Measurements from ENCODE around the gene LMAN1. TPM values are rescaled to one million over a fixed set of nuclear protein-coding genes. Genes with fewer than 3 reads are reported as not detected.

Gene LMAN1
- total RNA-seq, 1 donor from 2014 or later: 123 TPM

GRCh38 chr18:59376351-59376935 is 17.4 kb upstream of the LMAN1 start:
- Histone ChIP-seq H3K4me2 (ENCODE audit: low read length) (no peak overlapping the region), H2AFZ (ENCODE audit: low read depth, low read length) (no peak overlapping the region), H3K4me3 (ENCODE audit: insufficient read depth, low read depth, low read length) (no peak overlapping the region), H3K9me3 (ENCODE audit: insufficient read depth, low read depth, low read length) (no peaks in the 10 kb centered on the region), H4K20me1 (ENCODE audit: insufficient read depth, low read length) (no peaks in the 10 kb centered on the region), H3K9ac (ENCODE audit: low read length) (no peak overlapping the region), H3K27ac (ENCODE audit: low read depth, low read length) (no peak overlapping the region), H3K4me1 (ENCODE audit: insufficient read depth, low read length) (no peaks in the 10 kb centered on the region), H3K27me3 (ENCODE audit: insufficient read depth, low read length) (peaks cover 35% of the 10 kb centered on the region), H3K36me3 (ENCODE audit: insufficient read depth, low read length) (no peaks in the 10 kb centered on the region), H3K79me2 (ENCODE audit: insufficient read depth, low read length) (no peaks in the 10 kb centered on the region)
- H3K4me1 Mint-ChIP-seq (ENCODE audit: low read depth, unreplicated experiment): no peaks in the 10 kb centered on the region
- no peak for DNase-seq (ENCODE audit: low read depth)
- no peak overlapping the region for H3K4me3 Mint-ChIP-seq (ENCODE audit: unreplicated experiment)
- H3K9me3 Mint-ChIP-seq (ENCODE audit: unreplicated experiment): peaks cover 7% of the 10 kb centered on the region
- TF ChIP-seq CTCF (IDR thresholded peaks at IDR 0.05; ENCODE audit: insufficient read depth, low read depth, low read length) (no peak), EZH2 (IDR thresholded peaks at IDR 0.05; ENCODE audit: insufficient read depth, low read length) (no peak)
- H3K27me3 Mint-ChIP-seq (ENCODE audit: low read depth, unreplicated experiment): peaks cover 13% of the 10 kb centered on the region
- no peaks in the 10 kb centered on the region for H3K36me3 Mint-ChIP-seq (ENCODE audit: low read depth, unreplicated experiment)
- FAIRE-seq: no peak
- H3K27ac Mint-ChIP-seq (ENCODE audit: unreplicated experiment): no peak overlapping the region

- FAIRE-seq: no peak
- TF ChIP-seq EZH2 (IDR thresholded peaks at IDR 0.05; ENCODE audit: insufficient read depth, low read length): no peak
- no peak for TF ChIP-seq CTCF (IDR thresholded peaks at IDR 0.05; ENCODE audit: insufficient read depth, low read depth, low read length)
- Histone ChIP-seq H3K4me1 (ENCODE audit: insufficient read depth, low read length) (no peaks in the 10 kb centered on the region), H2AFZ (ENCODE audit: low read depth, low read length) (no peak overlapping the region), H3K79me2 (ENCODE audit: insufficient read depth, low read length) (no peaks in the 10 kb centered on the region), H3K36me3 (ENCODE audit: insufficient read depth, low read length) (no peaks in the 10 kb centered on the region), H3K9ac (ENCODE audit: low read length) (no peak overlapping the region), H3K9me3 (ENCODE audit: insufficient read depth, low read depth, low read length) (no peaks in the 10 kb centered on the region), H3K27ac (ENCODE audit: low read depth, low read length) (no peak overlapping the region), H3K4me3 (ENCODE audit: insufficient read depth, low read depth, low read length) (no peak overlapping the region), H3K4me2 (ENCODE audit: low read length) (no peak overlapping the region), H4K20me1 (ENCODE audit: insufficient read depth, low read length) (no peaks in the 10 kb centered on the region), H3K27me3 (ENCODE audit: insufficient read depth, low read length) (peaks cover 35% of the 10 kb centered on the region)
- Mint-ChIP-seq H3K9me3 (ENCODE audit: unreplicated experiment) (peaks cover 3% of the 10 kb centered on the region), H3K4me1 (ENCODE audit: low read depth, unreplicated experiment) (no peaks in the 10 kb centered on the region), H3K36me3 (ENCODE audit: low read depth, unreplicated experiment) (no peaks in the 10 kb centered on the region), H3K4me3 (ENCODE audit: unreplicated experiment) (no peak overlapping the region), H3K27ac (ENCODE audit: unreplicated experiment) (no peak overlapping the region), H3K27me3 (ENCODE audit: low read depth, unreplicated experiment) (peaks cover 8% of the 10 kb centered on the region)
- DNase-seq (ENCODE audit: low read depth): no peak
Measured at GRCh38 chr18:59374128-59374527, 15.1 kb upstream of the LMAN1 start.

- FAIRE-seq: no peak
- H3K4me1 Mint-ChIP-seq (ENCODE audit: low read depth, unreplicated experiment): no peaks in the 10 kb centered on the region
- Histone ChIP-seq H3K4me1 (ENCODE audit: insufficient read depth, low read length) (no peaks in the 10 kb centered on the region), H3K4me2 (ENCODE audit: low read length) (no peak overlapping the region), H2AFZ (ENCODE audit: low read depth, low read length) (no peak overlapping the region), H3K36me3 (ENCODE audit: insufficient read depth, low read length) (no peaks in the 10 kb centered on the region), H3K9me3 (ENCODE audit: insufficient read depth, low read depth, low read length) (no peaks in the 10 kb centered on the region), H3K79me2 (ENCODE audit: insufficient read depth, low read length) (no peaks in the 10 kb centered on the region), H4K20me1 (ENCODE audit: insufficient read depth, low read length) (no peaks in the 10 kb centered on the region), H3K4me3 (ENCODE audit: insufficient read depth, low read depth, low read length) (no peak overlapping the region), H3K27me3 (ENCODE audit: insufficient read depth, low read length) (peaks cover 26% of the 10 kb centered on the region), H3K9ac (ENCODE audit: low read length) (no peak overlapping the region), H3K27ac (ENCODE audit: low read depth, low read length) (no peak overlapping the region)
- DNase-seq (ENCODE audit: low read depth): no peak
- peaks cover 11% of the 10 kb centered on the region for H3K27me3 Mint-ChIP-seq (ENCODE audit: low read depth, unreplicated experiment)
- TF ChIP-seq CTCF (IDR thresholded peaks at IDR 0.05; ENCODE audit: insufficient read depth, low read depth, low read length): no peak
- TF ChIP-seq EZH2 (IDR thresholded peaks at IDR 0.05; ENCODE audit: insufficient read depth, low read length): no peak
- no peak overlapping the region for H3K27ac Mint-ChIP-seq (ENCODE audit: unreplicated experiment)
- no peak overlapping the region for H3K4me3 Mint-ChIP-seq (ENCODE audit: unreplicated experiment)
- H3K36me3 Mint-ChIP-seq (ENCODE audit: low read depth, unreplicated experiment): no peaks in the 10 kb centered on the region
- peaks cover 1% of the 10 kb centered on the region for H3K9me3 Mint-ChIP-seq (ENCODE audit: unreplicated experiment)
Measured at GRCh38 chr18:59372975-59373374, 13.9 kb upstream of the LMAN1 start.
